Islet precursor cell (in vitro differentiated cells): ENCODE data around the gene GABBR2.

Source experiments
- DNase-seq: peaks from one replicate; pipeline ENCODE4 v3.0.0-alpha.2; 2018

Gene GABBR2

DNA sequence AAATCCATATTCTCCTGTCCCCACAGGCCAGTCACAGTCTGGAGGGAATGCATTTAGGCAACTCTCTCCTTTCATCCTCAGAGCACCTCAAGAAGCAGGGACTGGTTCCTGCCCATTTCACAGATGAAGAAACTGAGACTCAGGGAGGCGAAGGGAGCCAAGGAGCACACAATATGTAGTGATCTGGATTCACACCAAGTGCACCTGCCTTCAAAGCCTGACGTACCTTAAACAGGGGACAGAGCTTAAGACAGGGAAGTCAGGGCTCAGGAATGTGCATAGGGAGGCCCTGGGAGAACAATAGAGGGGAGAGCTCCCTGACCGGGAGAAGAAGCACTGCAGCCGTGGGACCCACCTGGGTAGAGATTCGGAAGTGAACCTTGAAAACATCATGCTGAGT is 83.0 kb downstream of the GABBR2 start:
- DNase-seq, result no peak

DNA sequence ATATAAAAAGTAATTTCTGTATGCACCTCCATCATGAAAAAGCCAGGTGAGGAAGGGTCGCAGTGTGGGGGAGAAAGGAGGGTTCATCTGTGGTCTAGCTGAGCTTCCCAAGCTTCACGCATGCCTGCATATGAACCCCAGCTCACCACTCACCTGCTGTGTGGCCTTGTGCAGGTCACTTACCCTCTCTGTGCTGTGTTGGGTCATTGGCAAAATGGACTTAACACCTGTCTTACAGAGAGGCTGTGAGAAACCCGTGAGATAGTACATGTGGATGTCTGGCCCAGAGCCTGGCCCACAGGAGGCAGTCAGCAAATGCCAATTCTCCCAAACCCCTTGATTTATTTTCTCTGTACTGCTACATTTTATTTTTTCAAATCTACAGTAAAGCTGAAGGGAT is 88.9 kb downstream of the GABBR2 start:
- DNase-seq, result no peak

DNA sequence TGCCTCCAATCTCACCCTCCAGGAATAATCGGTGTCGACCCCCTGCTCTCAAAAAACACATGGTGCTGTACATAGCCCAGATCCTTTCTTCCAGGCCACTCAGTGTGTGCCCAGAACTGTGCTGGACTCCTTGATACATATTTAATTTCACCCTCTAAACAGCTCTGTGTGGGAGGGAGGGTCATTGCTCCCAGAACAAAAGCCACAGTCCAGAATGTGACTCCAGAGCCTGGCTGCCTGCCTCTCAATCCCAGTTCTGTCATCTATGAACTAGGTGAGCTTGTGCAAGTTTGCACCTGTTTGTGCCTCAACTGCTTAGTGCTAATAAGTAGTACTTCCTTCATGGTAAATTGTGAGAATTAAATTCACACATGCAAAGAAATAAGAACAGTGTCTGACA is 93.1 kb downstream of the GABBR2 start:
- DNase-seq, result no peak

- no peak for DNase-seq
Observed at GRCh38 chr9:98614941-98615340, 93.8 kb downstream of the GABBR2 start.

DNA sequence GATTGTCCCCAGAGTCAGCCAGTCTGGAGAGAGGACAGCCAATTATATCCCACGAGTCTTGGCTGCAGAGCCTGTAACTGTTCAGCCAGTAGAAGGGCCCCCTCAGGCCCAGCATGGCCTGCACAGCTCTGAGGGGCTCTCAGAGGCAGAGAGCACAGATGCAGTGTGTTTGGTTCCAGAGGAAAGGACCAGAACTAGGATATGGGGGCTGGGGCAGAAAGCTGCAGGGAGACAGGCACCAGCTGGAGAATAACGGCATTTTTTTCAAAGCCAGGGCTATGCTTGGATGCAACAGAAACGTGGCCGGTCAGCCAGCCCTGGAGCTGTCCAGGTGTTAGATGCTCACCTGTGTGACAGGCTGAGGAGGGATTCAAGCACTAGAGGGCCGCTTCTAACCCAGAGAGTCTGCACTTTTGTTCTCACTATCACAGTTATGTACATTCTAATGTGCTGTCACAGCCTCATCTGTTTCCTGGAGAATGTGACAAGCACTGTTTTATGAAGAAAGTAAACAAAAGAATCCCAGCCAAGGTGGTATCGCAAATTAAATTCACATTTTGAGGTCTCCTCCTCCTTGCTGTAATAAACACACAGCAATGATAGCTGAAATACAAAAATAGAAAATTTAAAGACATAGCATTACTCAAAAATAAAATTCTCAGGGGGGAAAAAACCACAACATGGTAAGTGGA is 96.5 kb downstream of the GABBR2 start:
- DNase-seq, result no peak

GRCh38 chr9:98611319-98611718 is 97.4 kb downstream of the GABBR2 start:
- no peak for DNase-seq

GRCh38 chr9:98610711-98611110 is 98.0 kb downstream of the GABBR2 start:
- DNase-seq, result no peak

GRCh38 chr9:98610211-98610610 is 98.5 kb downstream of the GABBR2 start:
- DNase-seq, result no peak

DNA sequence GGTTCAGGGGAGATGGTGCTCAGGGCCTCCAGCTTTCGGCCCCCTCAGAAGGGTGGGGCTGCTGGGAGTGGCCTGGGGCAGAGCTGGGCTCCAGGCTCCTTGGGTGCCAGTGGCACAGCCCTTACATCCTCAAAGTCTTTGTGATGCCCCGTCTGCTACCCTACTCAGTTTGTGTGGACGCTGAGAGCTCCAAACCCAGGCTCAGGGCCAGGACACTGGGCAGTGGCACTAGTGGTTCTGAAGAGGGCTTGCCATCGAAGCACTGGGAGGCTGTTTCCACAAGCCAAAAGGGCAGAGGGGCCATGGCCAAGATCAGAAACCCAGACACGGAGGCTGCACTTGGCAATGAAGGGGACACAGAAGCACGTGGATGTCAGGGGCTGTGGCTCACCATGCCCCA is 99.1 kb downstream of the GABBR2 start:
- DNase-seq, result peak; percentile 43

DNA sequence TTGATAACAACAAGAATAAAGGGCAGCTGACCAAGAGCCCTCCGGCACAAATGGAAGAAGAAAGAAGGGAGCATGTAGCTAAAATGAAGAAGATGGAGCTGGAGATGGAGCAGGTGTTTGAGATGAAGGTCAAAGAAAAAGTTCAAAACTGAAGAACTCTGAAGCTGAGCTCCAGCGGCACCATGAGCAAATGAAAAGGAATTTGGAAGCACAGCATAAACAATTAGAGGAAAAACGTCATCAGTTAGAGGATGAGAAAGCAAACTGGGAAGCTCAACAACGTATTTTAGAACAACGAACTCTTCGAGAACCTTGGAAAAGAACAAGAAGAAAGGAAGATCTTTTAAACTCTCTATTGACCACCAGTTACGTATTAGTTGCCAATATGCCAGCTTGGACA is 100.9 kb downstream of the GABBR2 start:
- DNase-seq, result peak; percentile 20

DNA sequence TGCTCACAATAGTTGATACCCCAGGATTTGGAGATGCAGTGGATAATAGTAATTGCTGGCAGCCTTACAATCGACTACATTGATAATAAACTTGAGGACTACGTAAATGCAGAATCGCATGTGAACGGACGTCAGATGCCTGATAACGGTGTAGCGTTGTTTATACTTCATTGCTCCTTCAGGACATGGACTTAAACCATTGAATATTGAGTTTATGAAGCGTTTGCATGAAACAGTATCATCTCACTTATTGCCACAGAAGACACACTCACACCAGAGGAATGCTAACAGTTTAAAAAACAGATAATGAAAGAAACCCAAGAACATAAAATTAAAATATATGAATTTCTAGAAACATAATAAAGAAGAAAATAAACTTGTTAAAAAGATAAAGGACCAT is 101.6 kb downstream of the GABBR2 start:
- no peak for DNase-seq

DNA sequence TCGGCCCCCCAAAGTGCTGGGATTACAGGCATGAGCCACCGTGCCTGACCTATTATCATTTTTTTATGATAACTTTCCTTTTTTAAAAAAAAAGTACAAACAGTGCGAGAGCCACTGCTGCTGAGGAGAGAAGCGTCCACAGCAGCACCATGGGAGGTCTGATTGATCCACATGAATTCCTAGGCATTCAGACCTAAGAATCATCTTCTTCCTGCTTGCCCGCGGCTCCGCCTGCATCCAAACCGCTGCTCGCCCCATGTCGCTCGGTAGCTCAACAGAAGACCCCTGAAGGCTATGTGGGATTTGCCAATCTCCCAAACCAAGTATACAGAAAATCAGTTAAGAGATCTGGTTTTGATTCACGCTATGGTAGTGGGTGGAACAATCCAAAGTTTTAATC is 102.0 kb downstream of the GABBR2 start:
- peak; percentile 19 for DNase-seq

DNA sequence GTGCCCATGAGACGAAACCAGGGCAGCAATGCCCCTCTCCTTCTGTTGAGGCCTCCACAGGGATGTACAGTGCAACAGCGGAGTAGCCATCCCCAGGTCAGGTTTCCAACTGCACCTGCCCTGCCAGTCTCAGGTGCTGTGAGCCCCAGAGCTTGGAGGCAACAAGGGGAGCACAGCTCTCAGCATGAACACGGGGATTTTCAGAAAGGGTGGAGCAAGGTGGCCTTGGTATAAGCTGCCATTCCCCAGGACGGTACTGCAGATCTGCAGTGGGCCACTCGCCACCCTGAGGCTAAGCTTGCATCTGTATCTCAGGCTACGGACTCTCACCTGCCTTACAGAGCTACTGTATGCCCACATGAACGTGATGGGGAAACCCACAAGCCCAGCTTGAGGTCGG is 103.6 kb downstream of the GABBR2 start:
- peak; percentile 40 for DNase-seq

DNA sequence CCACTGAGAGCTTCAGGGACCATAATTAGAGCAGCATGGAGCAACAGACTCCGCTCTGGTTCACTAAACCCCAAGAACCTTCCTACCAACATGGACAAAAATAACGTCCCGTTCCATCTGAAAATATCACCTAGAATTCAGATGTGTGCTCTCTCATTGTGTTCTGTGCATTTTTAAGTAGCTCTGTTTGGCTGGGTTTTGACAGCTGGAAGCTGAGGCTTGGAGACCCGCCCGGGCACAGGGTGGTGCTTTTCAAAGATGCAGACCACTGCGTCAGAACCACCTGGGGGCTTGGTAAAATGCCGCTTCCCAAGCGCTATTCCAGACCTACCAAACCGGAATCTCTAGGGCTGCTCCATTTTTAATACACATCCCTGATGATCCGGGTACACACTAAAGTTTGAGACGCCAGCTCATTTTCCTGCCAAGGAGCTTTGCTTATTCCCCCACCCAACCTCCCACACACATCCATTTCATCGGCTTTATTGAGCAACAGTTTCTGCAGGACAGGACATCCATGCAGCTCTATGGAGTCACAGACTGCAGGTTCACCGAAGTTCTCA is 104.8 kb downstream of the GABBR2 start:
- DNase-seq, result peak; percentile 22

- peak; percentile 36 for DNase-seq
Observed at GRCh38 chr9:98602839-98603500, 105.8 kb downstream of the GABBR2 start.

- peak; percentile 35 for DNase-seq
Observed at GRCh38 chr9:98600631-98601030, 108.1 kb downstream of the GABBR2 start.

DNA sequence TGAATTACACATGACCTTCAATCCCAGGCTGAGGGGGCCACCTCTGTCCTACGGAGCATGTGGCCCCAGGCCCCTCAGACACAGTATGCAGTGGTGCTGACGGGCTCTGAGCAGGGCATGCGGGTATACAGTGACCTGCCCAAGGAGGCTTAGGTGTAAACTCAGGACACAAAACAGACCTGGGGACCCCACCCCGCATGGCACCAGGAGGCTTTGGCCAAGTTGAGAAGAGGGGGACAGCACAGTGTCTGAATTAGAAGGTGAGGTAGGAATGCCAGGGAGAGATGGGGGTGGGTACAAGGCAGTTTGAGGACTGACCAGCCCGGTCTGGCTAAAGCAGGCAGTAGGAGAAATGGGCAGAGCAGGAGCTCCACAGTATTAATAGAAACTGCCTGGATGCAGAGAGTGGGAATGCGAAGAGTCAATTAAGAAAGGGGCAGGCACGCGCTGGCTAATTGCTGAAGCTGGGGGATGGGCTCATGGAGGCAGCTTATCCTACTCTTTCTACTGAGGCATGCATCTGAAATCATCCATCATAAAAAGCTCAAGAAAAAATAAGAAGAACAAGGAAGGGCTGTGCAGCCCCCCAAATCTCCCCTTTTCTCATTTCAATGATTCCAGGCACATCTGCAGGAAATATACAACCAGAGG is 109.0 kb downstream of the GABBR2 start:
- DNase-seq, result peak; percentile 21

DNA sequence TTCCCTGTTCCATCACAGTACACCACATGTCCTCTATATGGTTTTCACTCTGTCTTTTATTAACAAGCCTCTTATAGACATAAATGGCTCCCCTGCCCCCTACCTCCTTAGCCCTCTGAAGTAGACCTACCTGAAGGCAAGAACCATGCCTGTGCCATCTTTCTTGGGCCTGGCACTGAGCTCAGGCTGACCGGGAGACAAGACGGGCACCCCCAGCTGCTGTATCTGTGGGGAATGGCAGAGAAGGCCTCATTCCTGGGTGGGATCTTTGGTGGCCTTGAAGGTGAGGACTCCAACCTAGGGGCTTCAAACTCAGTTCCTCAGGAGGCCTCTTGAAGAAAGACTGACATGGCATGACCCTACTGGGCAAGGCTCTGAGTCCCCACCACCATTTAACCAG is 109.9 kb downstream of the GABBR2 start:
- DNase-seq, result no peak

DNA sequence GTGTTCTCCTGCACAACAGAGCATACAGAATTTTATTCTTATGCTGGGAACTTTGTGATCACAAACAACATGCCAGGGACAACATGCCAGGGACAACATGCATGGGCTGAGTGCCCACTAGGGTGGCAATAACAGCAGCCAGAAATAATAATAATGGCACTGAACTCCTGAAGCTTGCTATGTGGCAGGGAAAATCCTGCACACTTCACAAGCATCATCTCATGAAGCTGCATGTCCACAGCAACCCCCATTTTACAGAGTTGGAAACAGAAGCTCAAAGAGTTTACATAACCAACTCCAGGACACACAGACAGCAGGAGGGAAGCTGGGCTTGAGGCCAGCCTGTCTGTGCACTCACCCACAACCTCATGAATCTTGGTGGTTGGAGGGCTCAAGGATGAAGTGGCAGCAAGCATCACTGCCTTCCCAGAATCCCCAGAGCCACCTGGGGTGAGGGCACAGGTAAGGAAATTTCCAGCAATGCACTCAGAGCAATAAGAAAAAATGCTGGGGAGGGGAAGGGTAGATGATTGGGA is 111.4 kb downstream of the GABBR2 start:
- DNase-seq, result peak; percentile 23

- DNase-seq, result no peak
Observed at GRCh38 chr9:98596486-98596885, 112.2 kb downstream of the GABBR2 start.

DNA sequence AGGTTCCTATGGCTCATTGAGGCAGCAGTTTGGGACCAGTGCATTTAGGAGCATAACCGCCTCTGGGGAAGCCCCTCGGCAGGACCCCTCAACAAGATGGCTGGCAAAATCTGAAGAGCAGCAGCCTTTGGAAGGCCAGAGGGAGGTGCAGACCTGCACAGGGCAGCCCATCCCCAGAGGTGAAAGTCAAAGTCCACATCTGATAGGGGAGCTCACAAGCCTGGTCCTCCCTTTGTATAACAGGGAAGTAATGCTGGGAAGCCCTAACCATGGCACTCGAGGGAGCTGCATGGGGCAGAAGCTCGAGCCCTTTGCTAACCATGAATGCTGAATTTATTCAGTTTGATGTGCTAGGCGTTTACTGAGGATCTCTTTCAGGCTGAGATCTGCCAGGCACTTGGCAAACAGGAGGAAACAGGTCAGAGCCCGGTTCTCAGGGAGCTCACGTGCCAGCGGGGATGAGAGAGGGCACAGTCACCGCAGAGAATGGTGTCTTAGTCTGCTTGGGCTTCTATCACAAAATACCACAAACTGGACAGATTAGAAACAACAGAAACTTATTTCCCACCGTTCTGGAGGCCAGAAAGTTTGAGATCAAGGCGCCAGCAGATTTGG is 114.1 kb downstream of the GABBR2 start:
- no peak for DNase-seq

DNA sequence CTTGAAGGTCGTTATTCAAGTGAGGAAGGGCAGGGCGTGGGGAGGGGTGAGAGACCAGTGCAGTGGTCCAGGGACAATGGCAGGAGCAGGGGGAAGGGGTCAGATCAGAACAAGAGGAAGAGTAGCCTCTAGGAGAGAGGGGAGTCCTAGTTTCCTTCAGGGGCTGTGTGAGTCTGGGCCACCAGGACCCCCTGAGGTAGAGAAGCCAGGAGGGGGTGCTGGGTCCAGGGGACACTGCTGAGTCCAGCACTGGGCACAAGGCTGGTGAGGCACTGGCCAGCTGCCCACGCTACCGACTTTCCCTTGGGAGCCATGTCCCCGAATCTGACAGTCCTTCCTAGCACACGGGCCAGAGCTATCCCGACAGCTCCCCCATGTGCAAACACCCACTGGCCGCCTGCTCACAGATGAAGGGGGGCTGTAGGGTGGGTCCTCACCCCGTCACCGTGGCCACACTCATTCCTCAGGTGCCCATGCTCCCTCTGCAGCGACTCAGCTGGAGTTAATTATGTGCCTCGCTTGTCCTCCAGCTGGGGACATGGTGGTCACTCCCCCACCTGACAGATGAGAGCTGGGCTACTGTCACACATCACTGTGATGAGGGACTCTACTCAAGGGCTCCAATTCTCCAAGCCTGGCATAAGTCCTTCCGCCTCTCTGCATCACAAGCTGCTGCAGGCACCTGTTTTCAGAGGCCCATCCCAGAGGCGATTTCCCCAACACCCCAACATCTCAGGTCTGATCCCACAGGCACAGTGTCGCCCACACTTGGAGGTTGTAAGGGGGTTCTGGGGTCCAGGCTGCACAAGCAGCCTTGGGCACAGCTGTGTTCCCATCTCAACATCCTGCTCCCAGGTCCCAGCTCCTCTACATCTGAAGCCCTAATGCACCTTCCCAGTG is 115.1 kb downstream of the GABBR2 start:
- DNase-seq, result no peak
